Lung microvascular endothelial cell (primary cell): ENCODE results near the gene NHSL2. TPM values are rescaled to one million over a fixed set of nuclear protein-coding genes. Genes with fewer than 3 reads are reported as not detected.

Source experiments
- DNase-seq, 2 donors: peaks; one replicate each; pipeline versions ENCODE4 v3.0.0 to v3.0.0-alpha.2; 2010; ENCODE audit warnings: low read depth in 2 of 2
- total RNA-seq: library from RNA; depleted of rRNA; stranded (reverse); fragments of >200 nt; gene quantifications from 2 replicates; pipeline ENCODE4 v1.2.1, GENCODE V29; 2014

The NHSL2 gene
- total RNA-seq, 1 donor from 2014 or later: 14.1 TPM

GRCh38 chrX:72105436-72105835 is 194.8 kb downstream of the NHSL2 start:
- DNase-seq: no peak

GRCh38 chrX:72107320-72107719 is 196.7 kb downstream of the NHSL2 start:
- no peak for DNase-seq

- DNase-seq: no peak
These were observed 197.4 kb downstream of the NHSL2 start for GRCh38 chrX:72107841-72108595.

- no peak for DNase-seq
These were observed 198.0 kb downstream of the NHSL2 start for GRCh38 chrX:72108666-72109065.

GRCh38 chrX:72110051-72110875 is 199.6 kb downstream of the NHSL2 start:
- no peak for DNase-seq

GRCh38 chrX:72110876-72111708 is 200.4 kb downstream of the NHSL2 start:
- DNase-seq: no peak

- no peak for DNase-seq
These were observed 202.8 kb downstream of the NHSL2 start for GRCh38 chrX:72113461-72113860.

DNA sequence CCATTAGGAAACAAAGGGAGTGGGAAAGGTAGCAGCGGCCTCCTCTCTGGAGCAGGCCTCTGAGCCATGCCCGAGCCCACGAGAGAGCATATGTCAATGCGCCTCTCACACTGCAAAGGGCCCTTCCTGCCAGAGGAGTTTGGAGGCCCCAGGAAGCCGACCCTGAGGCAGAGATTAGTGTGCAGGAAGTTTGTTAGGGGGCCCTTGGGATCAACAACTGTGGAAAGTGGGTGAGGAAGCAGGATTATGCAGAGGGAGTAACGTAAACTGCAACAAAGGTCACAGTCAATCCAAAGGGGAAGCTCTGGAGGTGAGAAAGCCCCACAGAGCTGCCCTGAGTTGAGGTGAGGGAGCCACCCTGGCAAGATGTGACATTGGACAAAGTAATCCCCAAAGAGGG is 203.7 kb downstream of the NHSL2 start:
- peak in 1 of 2 donors; percentile 30 for DNase-seq

- no peak for DNase-seq
These were observed 204.2 kb downstream of the NHSL2 start for GRCh38 chrX:72114807-72115206.

DNA sequence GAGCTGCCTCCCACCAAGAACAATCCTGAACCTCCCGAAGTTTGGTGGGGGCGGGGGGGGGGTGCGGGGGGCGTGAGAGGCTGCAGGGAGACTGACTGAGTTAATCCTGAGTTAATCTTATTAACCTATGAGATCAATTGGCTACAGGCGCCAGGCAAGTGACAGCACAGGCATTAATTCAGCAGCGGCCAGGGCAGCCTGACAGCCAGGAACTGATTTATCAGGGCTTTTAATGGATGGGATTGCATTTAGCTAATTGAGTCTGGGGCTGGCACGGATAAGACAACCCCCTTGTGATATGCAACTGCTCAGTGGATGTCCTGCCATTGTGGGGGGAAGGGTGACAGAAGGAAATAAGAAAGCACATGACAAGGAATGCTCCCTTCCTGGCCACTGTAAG is 204.7 kb downstream of the NHSL2 start:
- DNase-seq: no peak

DNA sequence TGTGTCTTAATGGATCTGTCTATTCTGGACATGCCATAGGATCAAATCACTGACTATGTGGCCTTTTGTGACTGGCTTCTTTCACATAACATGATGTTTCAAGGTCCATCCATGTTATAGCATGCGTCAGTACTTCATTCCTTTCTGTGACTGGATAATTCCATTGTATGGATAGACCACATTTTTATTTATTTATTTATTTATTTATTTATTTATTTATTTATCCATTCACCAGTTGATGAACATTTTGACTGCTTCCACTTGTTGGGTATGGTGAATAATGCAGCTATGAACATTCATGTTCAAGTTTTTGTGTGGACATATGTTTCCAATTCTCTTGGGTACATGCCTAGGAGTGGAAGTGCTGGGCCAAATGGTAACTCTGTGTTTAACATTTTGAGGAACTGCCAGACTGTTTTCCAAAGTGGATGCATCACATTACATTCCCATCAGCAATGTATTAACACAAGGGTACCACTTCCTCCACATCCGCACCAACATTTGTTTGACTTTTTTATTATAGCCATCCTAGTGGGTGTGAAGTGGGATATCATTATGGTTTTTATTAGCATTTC is 207.1 kb downstream of the NHSL2 start:
- DNase-seq: no peak

DNA sequence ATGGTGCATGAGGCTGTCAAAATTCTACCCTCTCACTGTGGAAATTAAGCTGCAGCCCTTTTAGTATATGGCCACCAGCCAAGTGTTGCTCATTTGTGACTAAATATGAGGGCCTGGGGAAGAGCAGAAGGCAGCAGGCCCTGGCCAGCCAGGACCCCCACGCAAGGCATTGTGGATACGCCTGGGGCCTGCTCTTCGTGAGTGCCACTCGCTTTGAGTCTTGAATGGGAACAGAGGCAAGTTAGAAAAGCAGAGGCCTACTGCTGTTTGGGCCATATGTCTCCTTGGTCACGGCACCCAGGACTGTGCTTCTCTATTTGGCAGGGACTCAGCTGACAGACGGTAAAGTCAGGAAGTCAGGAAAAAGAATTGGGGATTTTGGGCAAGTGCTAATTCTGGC is 210.2 kb downstream of the NHSL2 start:
- DNase-seq: peak in 1 of 2 donors; percentile 19

DNA sequence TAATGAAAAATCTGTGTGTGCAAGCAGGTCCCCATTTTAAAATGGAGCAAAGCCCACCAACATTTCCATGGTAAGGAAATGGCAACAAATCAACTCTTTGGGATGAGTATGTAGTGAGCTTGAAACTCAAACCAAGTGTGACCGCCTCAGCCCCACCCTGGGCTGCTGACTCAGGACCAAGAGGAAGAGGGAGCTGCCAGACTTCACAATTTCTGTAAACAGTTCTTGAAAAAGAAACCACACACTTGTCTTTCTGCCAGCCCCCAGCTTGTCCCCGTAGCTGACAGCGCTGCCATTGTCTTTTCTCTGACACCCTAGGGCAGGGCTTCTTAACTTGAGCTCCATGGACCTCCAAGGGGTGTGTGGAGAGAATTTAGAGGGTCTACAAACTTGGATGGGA is 210.7 kb downstream of the NHSL2 start:
- DNase-seq: peak in 1 of 2 donors; percentile 85

DNA sequence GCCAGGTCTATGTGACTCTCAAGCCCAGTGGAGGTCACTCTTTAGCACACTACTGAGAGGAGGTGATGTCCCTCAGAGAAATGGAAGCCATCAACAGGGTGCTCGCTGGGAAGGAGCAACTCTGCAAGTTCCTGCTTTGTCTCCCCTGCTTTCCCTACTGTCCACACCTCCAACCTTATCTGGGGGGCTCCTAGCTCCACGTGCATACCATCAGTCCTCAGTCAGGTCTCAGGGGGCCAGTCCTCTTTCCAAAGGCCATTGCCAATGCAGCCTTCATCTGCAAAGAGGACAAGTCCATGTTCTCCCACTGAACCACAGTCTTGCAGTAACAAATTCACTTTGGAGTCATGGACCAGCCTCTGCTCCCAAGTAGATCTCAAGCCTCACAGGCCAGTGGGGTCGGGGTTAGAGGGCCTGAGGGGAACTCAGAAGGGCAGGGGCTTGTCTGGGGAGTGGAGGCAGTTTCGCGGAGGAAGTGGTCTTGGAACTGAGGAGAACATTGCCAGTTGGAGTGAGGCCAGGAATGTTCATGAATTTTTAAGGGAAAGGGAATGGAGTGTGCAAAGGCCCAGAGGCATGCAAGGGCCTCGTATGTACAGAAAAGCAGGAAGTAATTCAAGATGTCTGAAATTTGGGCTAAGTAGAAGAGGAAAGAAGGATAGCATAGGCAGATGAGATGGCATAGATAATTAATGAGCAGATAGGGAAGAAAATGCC is 212.1 kb downstream of the NHSL2 start:
- no peak for DNase-seq

DNA sequence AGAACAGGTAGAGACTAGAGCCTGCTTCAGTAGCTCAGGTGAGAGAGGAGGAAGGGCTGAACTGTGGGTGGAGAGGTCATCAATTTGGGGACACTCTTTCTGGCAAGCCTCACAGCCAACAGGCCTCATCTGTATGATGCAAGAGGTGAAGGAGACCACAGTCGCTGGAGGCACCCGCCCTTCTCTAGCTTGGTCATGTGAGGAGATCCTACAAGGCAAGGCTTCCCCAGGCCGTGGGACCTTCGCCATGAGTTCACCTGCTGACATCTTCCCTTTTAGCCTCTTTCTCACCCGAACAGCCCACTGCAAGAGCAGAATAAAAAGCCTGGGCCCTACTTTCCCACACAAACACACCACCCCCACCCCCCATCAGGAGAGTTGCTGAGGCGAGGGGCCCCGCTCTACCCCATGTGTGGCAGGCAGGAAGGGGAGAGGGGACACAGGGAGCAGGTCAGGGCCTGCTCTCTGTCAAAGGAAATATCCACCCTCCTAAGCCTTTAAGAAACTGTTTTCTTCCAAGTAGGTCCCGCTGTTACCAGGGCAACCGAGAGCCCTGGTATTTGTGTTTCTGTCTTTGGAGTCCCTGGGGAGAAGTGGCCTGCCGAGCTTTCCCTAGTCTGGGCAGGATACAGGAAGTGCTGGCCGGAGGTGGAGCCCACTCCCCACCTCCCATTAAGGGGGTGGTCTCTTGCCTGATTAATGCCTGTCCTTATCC is 213.0 kb downstream of the NHSL2 start:
- DNase-seq: peak in 1 of 2 donors; percentile 69

DNA sequence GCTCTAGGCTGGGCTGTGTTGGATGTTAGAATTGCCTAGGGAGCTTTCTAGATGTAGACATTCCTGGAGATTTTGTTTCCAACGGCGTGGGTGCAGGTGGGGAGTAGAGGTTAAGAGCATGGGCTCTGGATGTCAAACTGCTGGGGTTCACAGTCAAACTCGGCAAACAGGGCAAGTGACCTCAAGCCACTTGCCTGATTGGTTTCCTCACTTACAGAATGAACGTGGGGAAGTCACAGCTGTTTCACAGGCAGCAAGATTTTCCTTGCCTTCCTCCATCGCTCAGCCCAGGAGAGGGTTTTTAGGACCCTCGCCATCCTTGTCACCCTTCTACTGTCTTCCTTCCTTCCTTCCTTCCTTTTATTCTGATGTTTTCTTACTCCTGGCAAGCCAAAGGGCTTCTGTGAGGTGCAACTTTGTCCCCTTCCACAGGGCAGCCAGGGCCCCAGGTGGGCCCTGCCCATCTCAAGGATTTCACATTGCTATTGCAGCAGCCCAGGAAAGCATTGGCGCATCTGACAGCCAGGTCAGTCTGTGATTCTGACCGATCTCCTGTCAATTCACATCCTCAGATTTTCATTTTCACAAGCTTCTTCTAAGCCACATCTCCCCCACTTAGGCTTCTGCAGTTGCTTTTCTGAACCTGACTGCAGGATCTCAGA is 214.0 kb downstream of the NHSL2 start:
- DNase-seq: no peak

DNA sequence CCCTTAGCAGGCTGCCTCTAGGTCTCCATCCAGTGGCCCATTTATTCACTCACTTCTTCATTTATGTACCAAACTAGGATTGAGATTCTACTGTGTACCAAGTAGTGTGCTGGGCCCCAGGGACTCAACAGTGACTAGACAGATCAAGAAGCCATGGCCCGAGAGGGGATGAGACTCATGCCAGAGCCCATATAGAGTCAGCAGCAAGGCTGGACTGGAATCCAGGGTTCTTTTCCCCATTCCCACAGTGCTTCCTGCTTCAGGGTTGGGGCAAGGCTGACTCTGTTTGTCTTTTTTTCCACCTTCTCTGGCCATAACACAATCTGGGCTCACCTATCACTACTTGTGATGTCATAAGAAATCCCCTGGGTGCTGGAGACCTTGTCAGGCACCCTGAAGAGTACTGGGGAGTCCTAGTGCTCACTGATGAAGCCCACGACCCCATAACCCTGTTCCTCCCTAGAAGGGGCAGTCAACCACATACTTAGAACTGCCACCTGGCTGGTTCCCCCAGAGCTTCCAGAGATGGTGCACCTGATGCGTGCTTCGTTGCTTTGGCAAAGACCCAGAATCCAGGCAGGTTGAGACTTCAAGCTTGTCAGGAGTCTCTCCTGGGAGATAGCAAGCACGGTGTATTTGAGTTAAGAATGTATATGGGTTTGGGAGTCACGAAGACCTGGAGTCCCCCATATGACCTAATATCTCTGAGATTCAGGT is 214.8 kb downstream of the NHSL2 start:
- no peak for DNase-seq

DNA sequence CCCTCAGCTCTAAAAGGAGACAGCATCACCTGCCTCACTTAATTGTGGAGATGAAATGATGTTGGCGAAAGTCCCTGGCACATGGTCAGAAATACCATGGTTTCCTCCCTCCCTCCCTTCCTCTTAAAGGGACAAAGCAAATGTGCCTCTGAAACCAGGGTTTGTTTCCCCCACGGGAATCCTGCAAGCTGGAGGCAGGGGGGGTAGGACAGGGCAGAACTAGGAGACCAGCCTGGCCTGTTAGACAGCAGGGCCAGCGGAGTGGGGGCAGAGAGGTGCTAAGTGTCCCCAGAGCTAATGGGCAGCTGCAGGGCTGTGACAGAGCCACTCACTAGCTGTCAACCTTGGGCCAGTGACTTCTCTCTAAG is 215.4 kb downstream of the NHSL2 start:
- DNase-seq: peak; percentile 32 to 55

DNA sequence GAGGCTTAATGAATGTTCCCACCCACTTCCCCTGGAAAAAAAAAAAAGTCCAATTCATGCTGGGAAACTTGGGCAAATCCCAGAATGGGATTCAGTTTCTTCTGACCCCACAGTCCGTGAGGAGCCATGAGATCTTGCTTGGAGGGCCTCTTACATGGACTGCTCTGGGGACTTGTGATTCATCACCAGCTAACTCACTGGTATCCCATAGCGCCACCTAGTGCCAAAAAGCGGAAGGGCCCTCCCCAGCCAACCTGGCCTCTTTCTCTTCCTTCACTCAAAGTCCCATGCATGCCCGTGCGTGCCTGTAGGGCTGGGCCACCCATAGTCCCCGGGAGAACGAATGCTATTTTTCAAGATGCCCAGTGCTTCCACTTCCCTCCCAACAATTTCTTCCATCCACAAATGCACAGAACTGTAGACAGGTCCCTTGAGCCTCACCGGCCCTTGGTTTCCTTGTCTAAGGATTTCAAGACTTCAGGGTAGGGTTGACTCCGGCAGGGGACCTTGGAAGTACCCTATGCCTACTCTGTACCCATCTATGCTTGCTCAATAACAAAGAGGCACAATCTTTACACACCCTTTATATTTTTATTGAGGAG is 216.0 kb downstream of the NHSL2 start:
- DNase-seq: peak; percentile 82 to 85
